Activated B cell treated with CpG ODN at 0.5 μM for 24 hours (primary cell): ENCODE measurements around the gene CYTH4. TPM values are rescaled to one million over a fixed set of nuclear protein-coding genes. Genes with fewer than 3 reads are reported as not detected.

Source experiments
- ATAC-seq: fragments of 200-7000 bp; cut with Tn5 transposase; one replicate; pipeline ENCODE4 v1.10.0; 2021; ENCODE audit warnings: low read depth, mild to moderate bottlenecking, moderate library complexity
- CTCF ChIA-PET: fragments of 350-600 bp; sonication (Branson Sonifier 250); formaldehyde crosslinking; loops from one replicate; lab custom pipeline; 2021; ENCODE audit warnings: antibody characterized with exemption; lab: Charles Lee
- POLR2A ChIA-PET: fragments of 350-600 bp; sonication (Branson Sonifier 250); formaldehyde crosslinking; loops from one replicate; lab custom pipeline; 2021; ENCODE audit warnings: antibody characterized with exemption; lab: Charles Lee
- DNase-seq: peaks from one replicate; pipeline ENCODE4 v3.0.0; 2022
- H3K27ac Mint-ChIP-seq: one replicate; pipeline ENCODE4 v1.8.0; 2020; ENCODE audit warnings: mixed read lengths
- H3K27me3 Mint-ChIP-seq: one replicate; pipeline ENCODE4 v1.8.0; 2021; ENCODE audit warnings: mixed read lengths
- H3K36me3 Mint-ChIP-seq: one replicate; pipeline ENCODE4 v1.8.0; 2021; ENCODE audit warnings: low read depth, mixed read lengths
- H3K4me1 Mint-ChIP-seq: one replicate; pipeline ENCODE4 v1.8.0; 2021; ENCODE audit warnings: mixed read lengths
- H3K4me3 Mint-ChIP-seq: one replicate; pipeline ENCODE4 v1.8.0; 2020; ENCODE audit warnings: mild to moderate bottlenecking, mixed read lengths
- H3K9me3 Mint-ChIP-seq: one replicate; pipeline ENCODE4 v1.8.0; 2020; ENCODE audit warnings: mixed read lengths
- intact Hi-C: fragments of 100-400 bp; cut with micrococcal nuclease; formaldehyde crosslinking; loops from one replicate; pipeline ENCODE4 v1.15.1; 2024
- total RNA-seq: library from RNA; stranded (reverse); gene quantifications from 2 replicates; pipeline ENCODE4 v1.2.3, GENCODE V29; 2022
- TF ChIP-seq, protein P1 (sequence below): fragments of 200-600 bp; IDR thresholded peaks from one replicate; pipeline ENCODE4 v1.8.0; 2022; ENCODE audit warnings: antibody characterized with exemption, mild to moderate bottlenecking

Gene CYTH4
- total RNA-seq, 1 donor from 2014 or later: 40.3 TPM

GRCh38 chr22:37263966-37264887 lies 18.1 kb upstream of the CYTH4 start:
- Mint-ChIP-seq H3K4me3 (no peak overlapping the region), H3K4me1 (peaks cover 39% of the 10 kb centered on the region), H3K9me3 (peaks cover 3% of the 10 kb centered on the region), H3K27me3 (no peaks in the 10 kb centered on the region), H3K36me3 (peaks cover 2% of the 10 kb centered on the region), H3K27ac (no peak overlapping the region)
- DNase-seq: no peak
- ATAC-seq: no peak
- CTCF ChIA-PET: interaction anchor here (0.9 to 1.9 kb wide), 5 partner anchors 19 to 194 kb away, joined by 3 to 8 read pairs (median 6); partner anchors contain the start of gene RAC2
- POLR2A ChIA-PET: interaction anchor here (0.8 to 1.0 kb wide), 2 partner anchors 45 to 50 kb away, joined by 3 read pairs; no protein-coding TSS in a partner anchor
- intact Hi-C loops: no loop called here
- TF ChIP-seq, protein P1, sequence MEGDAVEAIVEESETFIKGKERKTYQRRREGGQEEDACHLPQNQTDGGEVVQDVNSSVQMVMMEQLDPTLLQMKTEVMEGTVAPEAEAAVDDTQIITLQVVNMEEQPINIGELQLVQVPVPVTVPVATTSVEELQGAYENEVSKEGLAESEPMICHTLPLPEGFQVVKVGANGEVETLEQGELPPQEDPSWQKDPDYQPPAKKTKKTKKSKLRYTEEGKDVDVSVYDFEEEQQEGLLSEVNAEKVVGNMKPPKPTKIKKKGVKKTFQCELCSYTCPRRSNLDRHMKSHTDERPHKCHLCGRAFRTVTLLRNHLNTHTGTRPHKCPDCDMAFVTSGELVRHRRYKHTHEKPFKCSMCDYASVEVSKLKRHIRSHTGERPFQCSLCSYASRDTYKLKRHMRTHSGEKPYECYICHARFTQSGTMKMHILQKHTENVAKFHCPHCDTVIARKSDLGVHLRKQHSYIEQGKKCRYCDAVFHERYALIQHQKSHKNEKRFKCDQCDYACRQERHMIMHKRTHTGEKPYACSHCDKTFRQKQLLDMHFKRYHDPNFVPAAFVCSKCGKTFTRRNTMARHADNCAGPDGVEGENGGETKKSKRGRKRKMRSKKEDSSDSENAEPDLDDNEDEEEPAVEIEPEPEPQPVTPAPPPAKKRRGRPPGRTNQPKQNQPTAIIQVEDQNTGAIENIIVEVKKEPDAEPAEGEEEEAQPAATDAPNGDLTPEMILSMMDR: no peak

DNA sequence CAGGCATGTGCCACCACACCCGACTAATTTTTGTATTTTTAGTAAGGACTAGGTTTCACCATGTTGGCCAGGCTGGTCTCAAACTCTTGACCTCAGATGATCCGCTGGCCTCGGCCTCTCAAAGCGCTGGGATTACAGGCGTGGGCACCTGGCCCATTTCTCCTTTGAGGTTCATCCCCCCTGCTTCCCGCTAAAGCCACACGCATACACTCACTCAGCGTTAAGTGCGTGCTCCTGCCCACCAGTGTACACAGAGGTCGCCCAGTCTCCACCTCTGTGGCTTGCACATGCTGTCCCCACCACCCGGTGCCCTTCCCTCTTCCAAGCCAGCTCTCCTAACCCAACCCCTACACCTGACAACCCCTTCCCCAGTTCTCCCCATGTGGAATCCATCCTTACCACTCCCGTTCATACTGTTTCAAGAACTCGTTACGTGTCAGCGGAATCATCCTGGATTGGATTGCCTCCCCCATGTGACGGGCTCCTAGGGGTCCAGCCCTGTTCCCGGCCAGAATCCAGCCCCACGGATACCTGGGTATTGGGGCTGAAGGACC lies 15.7 kb upstream of the CYTH4 start:
- Mint-ChIP-seq H3K9me3 (peaks cover 3% of the 10 kb centered on the region), H3K4me3 (peak overlapping the region; percentile 88), H3K36me3 (peaks cover 2% of the 10 kb centered on the region), H3K4me1 (peaks cover 31% of the 10 kb centered on the region), H3K27ac (peak overlapping the region; percentile 93), H3K27me3 (no peaks in the 10 kb centered on the region)
- DNase-seq (no peak), ATAC-seq (no peak)
- ChIA-PET CTCF (interaction anchor here (1.0 to 2.9 kb wide), 7 partner anchors 22 to 300 kb away, joined by 3 to 9 read pairs (median 7); partner anchors contain the start of gene RAC2), POLR2A (interaction anchor here (1.6 kb wide), 1 partner anchor 23 kb away, joined by 6 read pairs; the partner anchor contains the start of gene RAC2)
- TF ChIP-seq, protein P1: no peak
- intact Hi-C loops: loop anchor here (1.0 kb wide), 6 partner anchors 16 to 301 kb away; partner anchors contain the start of gene CYTH4

GRCh38 chr22:37267135-37267587 lies 15.1 kb upstream of the CYTH4 start:
- peak overlapping the region; percentile 88 for H3K4me3 Mint-ChIP-seq
- intact Hi-C loops: loop anchor here (1.0 kb wide), 6 partner anchors 15 to 300 kb away; partner anchors contain the start of gene CYTH4
- DNase-seq (peak; percentile 80), ATAC-seq (peak; percentile 99)
- ChIA-PET CTCF (interaction anchor here (0.7 to 3.1 kb wide), 16 partner anchors 15 to 300 kb away, joined by 3 to 18 read pairs (median 5); partner anchors contain the start of genes CYTH4 and RAC2), POLR2A (interaction anchor here (0.9 to 1.6 kb wide), 8 partner anchors 16 to 491 kb away, joined by 3 to 6 read pairs (median 3); partner anchors contain the start of genes IFT27 and RAC2)
- H3K36me3 Mint-ChIP-seq: peaks cover 2% of the 10 kb centered on the region
- peaks cover 3% of the 10 kb centered on the region for H3K9me3 Mint-ChIP-seq
- H3K27ac Mint-ChIP-seq: peak overlapping the region; percentile 93
- H3K27me3 Mint-ChIP-seq: no peaks in the 10 kb centered on the region
- TF ChIP-seq, protein P1: peak; percentile 29
- peaks cover 31% of the 10 kb centered on the region for H3K4me1 Mint-ChIP-seq

DNA sequence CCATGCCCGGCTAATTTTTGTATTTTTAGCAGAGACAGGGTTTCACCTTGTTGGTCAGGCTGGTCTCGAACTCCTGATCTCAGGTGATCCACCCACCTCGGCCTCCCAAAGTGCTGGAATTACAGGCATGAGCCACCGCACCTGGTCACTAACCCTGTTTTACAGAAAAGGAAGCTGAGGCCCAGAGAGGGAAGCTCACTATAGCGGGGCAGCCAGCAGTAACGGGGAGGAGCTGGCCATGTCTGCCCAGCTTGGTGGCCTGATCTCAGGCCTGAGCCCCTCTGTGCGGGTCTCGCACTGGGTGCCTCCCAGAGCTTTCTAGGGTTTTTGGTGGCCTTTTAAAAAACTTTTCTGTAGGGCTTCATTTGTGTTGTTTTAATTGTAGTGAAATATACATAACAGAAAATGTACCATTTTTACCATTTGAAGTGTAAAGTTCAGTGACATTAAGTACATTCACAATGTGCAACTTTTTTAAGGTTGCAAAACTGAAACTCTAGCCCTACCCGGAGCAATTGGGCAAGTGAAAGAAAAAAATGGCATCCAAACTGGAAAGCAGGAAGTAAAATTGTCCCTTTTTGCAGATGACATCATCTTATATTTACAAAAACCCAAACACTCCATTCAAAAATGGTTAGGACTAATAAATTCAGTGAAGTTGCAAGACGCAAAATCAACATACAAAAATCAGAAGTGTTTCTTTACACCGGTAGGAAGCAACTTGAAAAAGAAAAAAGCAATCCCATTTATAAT lies 14.5 kb upstream of the CYTH4 start:
- intact Hi-C loops: loop anchor here (1.0 kb wide), 6 partner anchors 14 to 299 kb away; partner anchors contain the start of gene CYTH4
- peak overlapping the region; percentile 88 for H3K4me3 Mint-ChIP-seq
- CTCF ChIA-PET: interaction anchor here (0.7 to 3.1 kb wide), 16 partner anchors 14 to 299 kb away, joined by 3 to 18 read pairs (median 5); partner anchors contain the start of genes CYTH4 and RAC2
- DNase-seq: no peak
- H3K27ac Mint-ChIP-seq: peak overlapping the region; percentile 93
- no peaks in the 10 kb centered on the region for H3K27me3 Mint-ChIP-seq
- H3K4me1 Mint-ChIP-seq: peaks cover 31% of the 10 kb centered on the region
- H3K9me3 Mint-ChIP-seq: peaks cover 3% of the 10 kb centered on the region
- POLR2A ChIA-PET: interaction anchor here (0.9 to 1.6 kb wide), 8 partner anchors 16 to 492 kb away, joined by 3 to 6 read pairs (median 3); partner anchors contain the start of genes IFT27 and RAC2
- H3K36me3 Mint-ChIP-seq: peaks cover 2% of the 10 kb centered on the region
- TF ChIP-seq, protein P1: no peak
- no peak for ATAC-seq
